ENCODE measurements around the gene KLK14.

DNA sequence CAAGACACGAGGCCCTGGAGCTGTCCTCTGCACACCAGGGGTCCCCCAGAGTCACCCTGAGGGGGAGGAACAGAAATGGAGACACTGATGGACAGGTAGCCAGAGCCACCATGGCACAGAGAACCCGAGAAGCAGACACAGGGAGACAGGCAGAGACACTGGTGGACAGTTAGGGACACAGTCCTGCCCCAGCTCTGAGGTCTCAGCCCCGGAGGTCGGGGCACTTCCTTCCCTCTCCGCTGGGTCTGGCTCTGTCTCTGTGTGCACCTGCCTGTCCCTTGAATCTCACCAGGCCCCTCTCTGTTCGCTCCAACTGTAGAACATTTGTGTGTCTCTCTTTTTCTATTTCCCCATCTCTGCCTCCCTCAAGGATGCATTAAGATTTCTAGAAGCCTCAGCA is 4.6 kb downstream of the KLK14 start:
- TF ChIP-seq MAX (IDR thresholded peaks at IDR 0.05) = no peak
- TF ChIP-seq POLR2AphosphoS5 (IDR thresholded peaks at IDR 0.05; ENCODE audit: low read depth, low read length) = no peak
- no peak for TF ChIP-seq CTCF (IDR thresholded peaks at IDR 0.05 in 2 of 3, conservative IDR thresholded peaks at IDR 0.05 in 1 of 3; ENCODE audit: borderline replicate concordance in 1 of 3, insufficient read depth in 1 of 3, low read depth in 2 of 3, low read length in 2 of 3)
- TF ChIP-seq SP1 (IDR thresholded peaks at IDR 0.05; ENCODE audit: low read depth) = no peak
- TF ChIP-seq TCF7L2 (IDR thresholded peaks at IDR 0.05; ENCODE audit: borderline replicate concordance, extremely low read depth, insufficient read depth, insufficient read length) = no peak

All from HCT116 (cell line).